HepG2 (cell line): ENCODE data around the gene EIF5B. TPM values are rescaled to one million over a fixed set of nuclear protein-coding genes. Genes with fewer than 3 reads are reported as not detected.

Experiments used
- HNF4G ChIP-seq, 2 experiments: sonication (generic) in 1 of 2; formaldehyde crosslinking in 1 of 2; IDR thresholded peaks; 2 replicates each; pipeline versions ENCODE4 v1.4.0 to v1.6.1; 2011 to 2020; ENCODE audit warnings: borderline replicate concordance in 2 of 2, low read depth in 2 of 2, mild to moderate bottlenecking in 2 of 2, low read length in 1 of 2, missing genetic modification reagents in 1 of 2, moderate library complexity in 1 of 2
- ISL2 ChIP-seq: sonication (generic); formaldehyde crosslinking; IDR thresholded peaks from 2 replicates; pipeline ENCODE4 v1.5.0; 2020; ENCODE audit warnings: missing genetic modification reagents
- KAT8 ChIP-seq: IDR thresholded peaks from 2 replicates; pipeline ENCODE4 v1.6.1; 2016; ENCODE audit warnings: missing genetic modification reagents, missing compliant biosample characterization
- KLF9 ChIP-seq: IDR thresholded peaks from 2 replicates; pipeline ENCODE4 v1.6.1; 2016; ENCODE audit warnings: low read depth
- MBD4 ChIP-seq: IDR thresholded peaks from 2 replicates; pipeline ENCODE4 v1.6.1; 2012; ENCODE audit warnings: low read length, inconsistent platforms, borderline replicate concordance
- PITX1 ChIP-seq: sonication (generic); formaldehyde crosslinking; IDR thresholded peaks from 2 replicates; pipeline ENCODE4 v1.5.1; 2020; ENCODE audit warnings: mild to moderate bottlenecking, missing genetic modification reagents
- POLR2AphosphoS5 ChIP-seq: IDR thresholded peaks from 2 replicates; pipeline ENCODE4 v1.6.1; 2012; ENCODE audit warnings: low read depth, low read length
- ZNF34 ChIP-seq: sonication (generic); formaldehyde crosslinking; IDR thresholded peaks from 2 replicates; pipeline ENCODE4 v1.4.0; 2020; ENCODE audit warnings: mild to moderate bottlenecking, missing genetic modification reagents, borderline replicate concordance
- ZNF496 ChIP-seq: sonication (generic); formaldehyde crosslinking; IDR thresholded peaks from 2 replicates; pipeline ENCODE4 v1.8.1; 2023; ENCODE audit warnings: mild to moderate bottlenecking, moderate library complexity, missing genetic modification reagents; ENCODE audit not compliant: insufficient replicate concordance
- polyA plus RNA-seq, 8 experiments: library from polyadenylated mRNA; depleted of rRNA in 3 of 8; stranded (reverse) in 7 of 8; unstranded in 1 of 8; fragments of >200 nt; fragmentation: Illumina TruSeq in 4 of 8; extraction: Trizol in 4 of 8; gene quantifications; 2 replicates each; pipeline versions ENCODE4 v1.2.1 to v1.2.3, GENCODE V29; 2011 to 2016; ENCODE audit warnings: low read depth in 4 of 8, missing spikeins in 1 of 8, mixed read lengths in 1 of 8; ENCODE audit not compliant: insufficient read depth in 1 of 8
- total RNA-seq, 5 experiments: library from RNA; depleted of rRNA; stranded (reverse); fragments of >200 nt; fragmentation: Illumina TruSeq; extraction: Trizol; gene quantifications; 2 replicates each; pipeline ENCODE4 v1.2.3, GENCODE V29; 2016; ENCODE audit warnings: low read depth in 1 of 5
- TF ChIP-seq, protein P1 (sequence below): sonication (generic); formaldehyde crosslinking; IDR thresholded peaks from 2 replicates; pipeline ENCODE4 v1.5.0; 2020; ENCODE audit warnings: mild to moderate bottlenecking, missing genetic modification reagents, borderline replicate concordance
- TF ChIP-seq, protein P2 (sequence below): sonication (generic); formaldehyde crosslinking; IDR thresholded peaks from 2 replicates; pipeline ENCODE4 v1.8.1; 2022; ENCODE audit warnings: low read depth, mild to moderate bottlenecking, missing genetic modification reagents
- TF ChIP-seq, protein P3 (sequence below): sonication (generic); formaldehyde crosslinking; IDR thresholded peaks from 2 replicates; pipeline ENCODE4 v1.8.0; 2022; ENCODE audit warnings: mild to moderate bottlenecking, missing genetic modification reagents
- TF ChIP-seq, protein P4 (sequence below): sonication (generic); formaldehyde crosslinking; IDR thresholded peaks from 2 replicates; pipeline ENCODE4 v1.4.0; 2020; ENCODE audit warnings: missing genetic modification reagents, borderline replicate concordance
- TF ChIP-seq, protein P5 (sequence below): sonication (generic); formaldehyde crosslinking; IDR thresholded peaks from 2 replicates; pipeline ENCODE4 v1.4.0; 2020; ENCODE audit warnings: missing genetic modification reagents

Gene EIF5B
- total and polyA plus RNA-seq, 2 of the 13 experiments (the other 11 are each of a cell fraction or from before 2014, with no cell fraction given) = 8.8 to 32.1 TPM

DNA sequence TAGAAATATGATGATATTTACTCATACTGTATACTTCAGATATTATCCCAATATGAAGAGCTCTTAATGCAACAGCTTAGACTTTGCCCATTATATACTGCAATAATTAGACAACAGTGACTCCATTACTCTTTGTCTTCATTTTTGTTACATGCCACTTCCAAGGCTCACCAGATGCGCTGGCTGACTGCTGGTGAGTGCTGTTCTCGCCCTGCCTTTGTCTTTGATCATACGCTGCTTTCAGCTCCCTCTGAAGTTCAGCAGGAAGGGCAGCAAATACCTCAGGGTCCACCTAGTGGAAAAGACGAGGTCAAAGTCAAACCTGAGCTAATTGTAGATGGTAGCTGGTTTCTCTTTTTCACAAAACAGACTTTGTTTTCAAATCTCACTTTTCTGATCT lies 66.3 kb downstream of the EIF5B start (continued):
- TF ChIP-seq, protein P1, sequence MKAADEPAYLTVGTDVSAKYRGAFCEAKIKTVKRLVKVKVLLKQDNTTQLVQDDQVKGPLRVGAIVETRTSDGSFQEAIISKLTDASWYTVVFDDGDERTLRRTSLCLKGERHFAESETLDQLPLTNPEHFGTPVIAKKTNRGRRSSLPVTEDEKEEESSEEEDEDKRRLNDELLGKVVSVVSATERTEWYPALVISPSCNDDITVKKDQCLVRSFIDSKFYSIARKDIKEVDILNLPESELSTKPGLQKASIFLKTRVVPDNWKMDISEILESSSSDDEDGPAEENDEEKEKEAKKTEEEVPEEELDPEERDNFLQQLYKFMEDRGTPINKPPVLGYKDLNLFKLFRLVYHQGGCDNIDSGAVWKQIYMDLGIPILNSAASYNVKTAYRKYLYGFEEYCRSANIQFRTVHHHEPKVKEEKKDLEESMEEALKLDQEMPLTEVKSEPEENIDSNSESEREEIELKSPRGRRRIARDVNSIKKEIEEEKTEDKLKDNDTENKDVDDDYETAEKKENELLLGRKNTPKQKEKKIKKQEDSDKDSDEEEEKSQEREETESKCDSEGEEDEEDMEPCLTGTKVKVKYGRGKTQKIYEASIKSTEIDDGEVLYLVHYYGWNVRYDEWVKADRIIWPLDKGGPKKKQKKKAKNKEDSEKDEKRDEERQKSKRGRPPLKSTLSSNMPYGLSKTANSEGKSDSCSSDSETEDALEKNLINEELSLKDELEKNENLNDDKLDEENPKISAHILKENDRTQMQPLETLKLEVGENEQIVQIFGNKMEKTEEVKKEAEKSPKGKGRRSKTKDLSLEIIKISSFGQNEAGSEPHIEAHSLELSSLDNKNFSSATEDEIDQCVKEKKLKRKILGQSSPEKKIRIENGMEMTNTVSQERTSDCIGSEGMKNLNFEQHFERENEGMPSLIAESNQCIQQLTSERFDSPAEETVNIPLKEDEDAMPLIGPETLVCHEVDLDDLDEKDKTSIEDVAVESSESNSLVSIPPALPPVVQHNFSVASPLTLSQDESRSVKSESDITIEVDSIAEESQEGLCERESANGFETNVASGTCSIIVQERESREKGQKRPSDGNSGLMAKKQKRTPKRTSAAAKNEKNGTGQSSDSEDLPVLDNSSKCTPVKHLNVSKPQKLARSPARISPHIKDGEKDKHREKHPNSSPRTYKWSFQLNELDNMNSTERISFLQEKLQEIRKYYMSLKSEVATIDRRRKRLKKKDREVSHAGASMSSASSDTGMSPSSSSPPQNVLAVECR (CRISPR knock-in tag) = peak; percentile 28; the same call in 1 of the 2 replicates
- TF ChIP-seq POLR2AphosphoS5 (0 out of 2 replicates have a peak, but pooled peaks have one; percentile 12), KLF9 (peak; percentile 55; the same call in 1 of the 2 replicates), KAT8 (CRISPR knock-in tag) (peak; percentile 55; the same call in 1 of the 2 replicates), HNF4G (IDR thresholded peaks at IDR 0.05; ENCODE audit: borderline replicate concordance, low read depth, low read length) (peak; percentile 61), HNF4G (CRISPR knock-in tag; IDR thresholded peaks at IDR 0.05; ENCODE audit: borderline replicate concordance, low read depth) (no peak), ZNF496 (CRISPR knock-in tag) (no peak), ISL2 (no peak; the same call in 1 of the 2 replicates), ZNF34 (CRISPR knock-in tag) (no peak), MBD4 (0 out of 2 replicates have a peak, but pooled peaks have one; percentile 10), PITX1 (CRISPR knock-in tag) (peak; percentile 56; the same call in 1 of the 2 replicates)
- TF ChIP-seq, protein P2, sequence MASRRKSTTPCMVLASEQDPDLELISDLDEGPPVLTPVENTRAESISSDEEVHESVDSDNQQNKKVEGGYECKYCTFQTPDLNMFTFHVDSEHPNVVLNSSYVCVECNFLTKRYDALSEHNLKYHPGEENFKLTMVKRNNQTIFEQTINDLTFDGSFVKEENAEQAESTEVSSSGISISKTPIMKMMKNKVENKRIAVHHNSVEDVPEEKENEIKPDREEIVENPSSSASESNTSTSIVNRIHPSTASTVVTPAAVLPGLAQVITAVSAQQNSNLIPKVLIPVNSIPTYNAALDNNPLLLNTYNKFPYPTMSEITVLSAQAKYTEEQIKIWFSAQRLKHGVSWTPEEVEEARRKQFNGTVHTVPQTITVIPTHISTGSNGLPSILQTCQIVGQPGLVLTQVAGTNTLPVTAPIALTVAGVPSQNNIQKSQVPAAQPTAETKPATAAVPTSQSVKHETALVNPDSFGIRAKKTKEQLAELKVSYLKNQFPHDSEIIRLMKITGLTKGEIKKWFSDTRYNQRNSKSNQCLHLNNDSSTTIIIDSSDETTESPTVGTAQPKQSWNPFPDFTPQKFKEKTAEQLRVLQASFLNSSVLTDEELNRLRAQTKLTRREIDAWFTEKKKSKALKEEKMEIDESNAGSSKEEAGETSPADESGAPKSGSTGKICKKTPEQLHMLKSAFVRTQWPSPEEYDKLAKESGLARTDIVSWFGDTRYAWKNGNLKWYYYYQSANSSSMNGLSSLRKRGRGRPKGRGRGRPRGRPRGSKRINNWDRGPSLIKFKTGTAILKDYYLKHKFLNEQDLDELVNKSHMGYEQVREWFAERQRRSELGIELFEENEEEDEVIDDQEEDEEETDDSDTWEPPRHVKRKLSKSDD (CRISPR knock-in tag) = no peak
- TF ChIP-seq, protein P3, sequence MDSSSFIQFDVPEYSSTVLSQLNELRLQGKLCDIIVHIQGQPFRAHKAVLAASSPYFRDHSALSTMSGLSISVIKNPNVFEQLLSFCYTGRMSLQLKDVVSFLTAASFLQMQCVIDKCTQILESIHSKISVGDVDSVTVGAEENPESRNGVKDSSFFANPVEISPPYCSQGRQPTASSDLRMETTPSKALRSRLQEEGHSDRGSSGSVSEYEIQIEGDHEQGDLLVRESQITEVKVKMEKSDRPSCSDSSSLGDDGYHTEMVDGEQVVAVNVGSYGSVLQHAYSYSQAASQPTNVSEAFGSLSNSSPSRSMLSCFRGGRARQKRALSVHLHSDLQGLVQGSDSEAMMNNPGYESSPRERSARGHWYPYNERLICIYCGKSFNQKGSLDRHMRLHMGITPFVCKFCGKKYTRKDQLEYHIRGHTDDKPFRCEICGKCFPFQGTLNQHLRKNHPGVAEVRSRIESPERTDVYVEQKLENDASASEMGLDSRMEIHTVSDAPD (CRISPR knock-in tag) = no peak
- TF ChIP-seq, protein P4, sequence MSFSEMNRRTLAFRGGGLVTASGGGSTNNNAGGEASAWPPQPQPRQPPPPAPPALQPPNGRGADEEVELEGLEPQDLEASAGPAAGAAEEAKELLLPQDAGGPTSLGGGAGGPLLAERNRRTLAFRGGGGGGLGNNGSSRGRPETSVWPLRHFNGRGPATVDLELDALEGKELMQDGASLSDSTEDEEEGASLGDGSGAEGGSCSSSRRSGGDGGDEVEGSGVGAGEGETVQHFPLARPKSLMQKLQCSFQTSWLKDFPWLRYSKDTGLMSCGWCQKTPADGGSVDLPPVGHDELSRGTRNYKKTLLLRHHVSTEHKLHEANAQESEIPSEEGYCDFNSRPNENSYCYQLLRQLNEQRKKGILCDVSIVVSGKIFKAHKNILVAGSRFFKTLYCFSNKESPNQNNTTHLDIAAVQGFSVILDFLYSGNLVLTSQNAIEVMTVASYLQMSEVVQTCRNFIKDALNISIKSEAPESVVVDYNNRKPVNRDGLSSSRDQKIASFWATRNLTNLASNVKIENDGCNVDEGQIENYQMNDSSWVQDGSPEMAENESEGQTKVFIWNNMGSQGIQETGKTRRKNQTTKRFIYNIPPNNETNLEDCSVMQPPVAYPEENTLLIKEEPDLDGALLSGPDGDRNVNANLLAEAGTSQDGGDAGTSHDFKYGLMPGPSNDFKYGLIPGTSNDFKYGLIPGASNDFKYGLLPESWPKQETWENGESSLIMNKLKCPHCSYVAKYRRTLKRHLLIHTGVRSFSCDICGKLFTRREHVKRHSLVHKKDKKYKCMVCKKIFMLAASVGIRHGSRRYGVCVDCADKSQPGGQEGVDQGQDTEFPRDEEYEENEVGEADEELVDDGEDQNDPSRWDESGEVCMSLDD (CRISPR knock-in tag) = no peak
- TF ChIP-seq, protein P5, sequence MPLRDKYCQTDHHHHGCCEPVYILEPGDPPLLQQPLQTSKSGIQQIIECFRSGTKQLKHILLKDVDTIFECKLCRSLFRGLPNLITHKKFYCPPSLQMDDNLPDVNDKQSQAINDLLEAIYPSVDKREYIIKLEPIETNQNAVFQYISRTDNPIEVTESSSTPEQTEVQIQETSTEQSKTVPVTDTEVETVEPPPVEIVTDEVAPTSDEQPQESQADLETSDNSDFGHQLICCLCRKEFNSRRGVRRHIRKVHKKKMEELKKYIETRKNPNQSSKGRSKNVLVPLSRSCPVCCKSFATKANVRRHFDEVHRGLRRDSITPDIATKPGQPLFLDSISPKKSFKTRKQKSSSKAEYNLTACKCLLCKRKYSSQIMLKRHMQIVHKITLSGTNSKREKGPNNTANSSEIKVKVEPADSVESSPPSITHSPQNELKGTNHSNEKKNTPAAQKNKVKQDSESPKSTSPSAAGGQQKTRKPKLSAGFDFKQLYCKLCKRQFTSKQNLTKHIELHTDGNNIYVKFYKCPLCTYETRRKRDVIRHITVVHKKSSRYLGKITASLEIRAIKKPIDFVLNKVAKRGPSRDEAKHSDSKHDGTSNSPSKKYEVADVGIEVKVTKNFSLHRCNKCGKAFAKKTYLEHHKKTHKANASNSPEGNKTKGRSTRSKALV = peak; percentile 21; the same call in 1 of the 2 replicates
